H1 (cell line): ENCODE results near the gene MTCH1. TPM values are rescaled to one million over a fixed set of nuclear protein-coding genes. Genes with fewer than 3 reads are reported as not detected.

Source experiments
- CTCF ChIA-PET: fragments of 300-600 bp; sonication (Branson Sonifier 250); formaldehyde crosslinking; loops from one replicate; lab custom pipeline; 2021; ENCODE audit not compliant: partially characterized antibody; lab: Charles Lee
- POLR2A ChIA-PET: fragments of 300-600 bp; sonication (Branson Sonifier 250); formaldehyde crosslinking; loops from one replicate; lab custom pipeline; 2021; ENCODE audit warnings: inconsistent platforms; ENCODE audit not compliant: partially characterized antibody; lab: Charles Lee
- DNase-seq, 2 experiments: peaks; one replicate each; pipeline versions ENCODE4 v3.0.0 to v3.0.0-alpha.2; 2010 to 2022; ENCODE audit warnings: low spot score in 2 of 2, low read depth in 1 of 2, mixed read lengths in 1 of 2
- FAIRE-seq: peaks from 2 replicates; lab custom pipeline; 2011; peaks lifted over from hg19 to GRCh38; lab: Jason Lieb, UNC
- H2AFZ ChIP-seq: 2 replicates; pipeline ENCODE4 v1.8.1; 2012; ENCODE audit warnings: low read length, inconsistent platforms
- H2AK5ac ChIP-seq: 2 replicates; pipeline ENCODE4 v1.6.1; 2013; ENCODE audit warnings: low read depth, low read length
- H2BK120ac ChIP-seq: replicated peaks from 2 replicates; pipeline ENCODE3; 2013; ENCODE audit warnings: low read depth, low read length, inconsistent platforms
- H2BK12ac ChIP-seq: 2 replicates; pipeline ENCODE4 v1.6.1; 2013; ENCODE audit warnings: low read depth, low read length
- H2BK15ac ChIP-seq: 2 replicates; pipeline ENCODE4 v1.6.1; 2013; ENCODE audit warnings: low read length
- H2BK20ac ChIP-seq: 2 replicates; pipeline ENCODE4 v1.6.1; 2013; ENCODE audit warnings: low read length
- H2BK5ac ChIP-seq: 2 replicates; pipeline ENCODE4 v1.6.1; 2013; ENCODE audit warnings: low read depth, low read length
- H3K14ac ChIP-seq: 2 replicates; pipeline ENCODE4 v1.6.1; 2013; ENCODE audit warnings: inconsistent platforms; ENCODE audit not compliant: insufficient read length
- H3K18ac ChIP-seq: 2 replicates; pipeline ENCODE4 v1.6.1; 2013; ENCODE audit warnings: low read length; ENCODE audit errors: extremely low read depth
- H3K23ac ChIP-seq: 2 replicates; pipeline ENCODE4 v1.6.1; 2013; ENCODE audit warnings: inconsistent platforms; ENCODE audit not compliant: insufficient read length
- H3K23me2 ChIP-seq: 2 replicates; pipeline ENCODE4 v1.6.1; 2013; ENCODE audit warnings: low read depth, low read length
- H3K27ac ChIP-seq: 2 replicates; pipeline ENCODE4 v1.6.1; 2011; ENCODE audit warnings: low read depth, low read length, inconsistent platforms
- H3K27me3 ChIP-seq, 4 experiments: replicated peaks in 1 of 4; 1 replicate in 1 of 4; 2 replicates in 3 of 4; pipeline versions ENCODE4 v1.6.1 to v1.8.1; 2011 to 2013; ENCODE audit warnings: low read length in 3 of 4, mild to moderate bottlenecking in 3 of 4, inconsistent platforms in 2 of 4, mixed read lengths in 2 of 4, moderate library complexity in 1 of 4; ENCODE audit not compliant: control insufficient read depth in 3 of 4, insufficient read depth in 3 of 4; ENCODE audit errors: extremely low read depth in 1 of 4
- H3K36me3 ChIP-seq, 4 experiments: 2 replicates each; pipeline versions ENCODE4 v1.6.1 to v1.8.1; 2011 to 2013; ENCODE audit warnings: mild to moderate bottlenecking in 4 of 4, low read length in 3 of 4, moderate library complexity in 2 of 4, control low read depth in 1 of 4, inconsistent platforms in 1 of 4; ENCODE audit not compliant: insufficient read depth in 4 of 4, control insufficient read depth in 2 of 4
- H3K4ac ChIP-seq: replicated peaks from 2 replicates; pipeline ENCODE3; 2013; ENCODE audit warnings: low read length, low read depth, mixed read lengths, inconsistent platforms; ENCODE audit not compliant: insufficient read length
- H3K4me1 ChIP-seq, 4 experiments: replicated peaks in 1 of 4; 1 replicate in 1 of 4; 2 replicates in 3 of 4; pipeline versions ENCODE4 v1.6.1 to v1.8.1; 2011 to 2013; ENCODE audit warnings: low read length in 3 of 4, inconsistent platforms in 2 of 4, mixed read lengths in 1 of 4; ENCODE audit not compliant: insufficient read depth in 4 of 4, control insufficient read depth in 3 of 4
- H3K4me2 ChIP-seq, 2 experiments: 2 replicates each; pipeline versions ENCODE4 v1.6.1 to v1.8.1; 2011 to 2013; ENCODE audit warnings: low read depth in 2 of 2, low read length in 2 of 2, control low read depth in 1 of 2, inconsistent platforms in 1 of 2, mild to moderate bottlenecking in 1 of 2; ENCODE audit not compliant: insufficient read depth in 1 of 2
- H3K4me3 ChIP-seq, 4 experiments: fragments of 200-600, 300-600 bp in 1 of 4; sonication (generic), shearing (Covaris generic), sonication (Bioruptor Twin) in 1 of 4; 2 replicates each; pipeline versions ENCODE4 v1.5.1 to v1.8.1; 2011 to 2016; ENCODE audit warnings: low read length in 4 of 4, low read depth in 3 of 4, control low read depth in 2 of 4, inconsistent platforms in 2 of 4, mild to moderate bottlenecking in 2 of 4, mixed read lengths in 1 of 4, moderate library complexity in 1 of 4; ENCODE audit not compliant: insufficient read depth in 2 of 4; ENCODE audit errors: extremely low read depth in 1 of 4
- H3K56ac ChIP-seq: replicated peaks from 2 replicates; pipeline ENCODE3; 2013; ENCODE audit warnings: low read depth, mild to moderate bottlenecking, mixed read lengths, low read length, inconsistent platforms; ENCODE audit not compliant: insufficient read length
- H3K79me1 ChIP-seq: 2 replicates; pipeline ENCODE4 v1.6.1; 2013; ENCODE audit warnings: low read depth, low read length, control low read depth
- H3K79me2 ChIP-seq, 2 experiments: 2 replicates each; pipeline versions ENCODE4 v1.6.1 to v1.8.1; 2012 to 2013; ENCODE audit warnings: low read length in 2 of 2, mild to moderate bottlenecking in 2 of 2, inconsistent platforms in 1 of 2; ENCODE audit not compliant: insufficient read depth in 2 of 2, control insufficient read depth in 1 of 2
- H3K9ac ChIP-seq, 4 experiments: replicated peaks in 1 of 4; 1 replicate in 1 of 4; 2 replicates in 3 of 4; pipeline versions ENCODE4 v1.6.1 to v1.8.1; 2011 to 2013; ENCODE audit warnings: low read depth in 3 of 4, low read length in 3 of 4, control low read depth in 2 of 4, mild to moderate bottlenecking in 2 of 4, moderate library complexity in 2 of 4, inconsistent platforms in 1 of 4; ENCODE audit errors: extremely low read depth in 1 of 4
- H3K9me3 ChIP-seq, 2 experiments: 2 replicates each; pipeline versions ENCODE4 v1.6.1 to v1.8.1; 2012 to 2013; ENCODE audit warnings: mild to moderate bottlenecking in 2 of 2, moderate library complexity in 2 of 2, control low read depth in 1 of 2, inconsistent platforms in 1 of 2, low read depth in 1 of 2, low read length in 1 of 2, mixed read lengths in 1 of 2; ENCODE audit not compliant: insufficient read depth in 2 of 2
- H4K20me1 ChIP-seq, 2 experiments: replicated peaks in 1 of 2; 2 replicates each; pipeline versions ENCODE3 to v1.8.1; 2011 to 2013; ENCODE audit warnings: inconsistent platforms in 2 of 2, low read length in 2 of 2, mild to moderate bottlenecking in 1 of 2; ENCODE audit not compliant: insufficient read depth in 2 of 2, control insufficient read depth in 1 of 2
- H4K5ac ChIP-seq: 2 replicates; pipeline ENCODE4 v1.6.1; 2013; ENCODE audit warnings: low read length, low read depth, mixed read lengths, inconsistent platforms; ENCODE audit not compliant: insufficient read length
- H4K8ac ChIP-seq: 2 replicates; pipeline ENCODE4 v1.8.0; 2013; ENCODE audit warnings: mild to moderate bottlenecking, moderate library complexity, low read length, inconsistent platforms; ENCODE audit not compliant: insufficient read depth; ENCODE audit errors: extremely low read depth
- H4K91ac ChIP-seq: replicated peaks from 2 replicates; pipeline ENCODE3; 2013; ENCODE audit warnings: low read length, mixed read lengths, inconsistent platforms; ENCODE audit not compliant: insufficient read length
- WGBS, 2 experiments: shearing (Covaris generic) in 1 of 2; methylation state at CpG; one replicate each; pipeline versions ENCODE4 v1.1.6 to v1.1.7; 2013 to 2015; ENCODE audit warnings: low lambda C conversion rate in 2 of 2, mixed read lengths in 2 of 2, inconsistent platforms in 1 of 2, low coverage in 1 of 2, missing lambda C conversion rate in 1 of 2; ENCODE audit not compliant: insufficient replicate concordance in 2 of 2, insufficient coverage in 1 of 2, insufficient read length in 1 of 2; ENCODE audit errors: extremely low coverage in 1 of 2, missing lambda C conversion rate in 1 of 2; 5-methylcytosine and 5-hydroxymethylcytosine counted together
- polyA plus RNA-seq, 7 experiments: library from polyadenylated mRNA; depleted of rRNA in 3 of 7; stranded (reverse) in 5 of 7; unstranded in 2 of 7; fragments of >200 nt in 5 of 7; fragments of 200-250 nt in 2 of 7; gene quantifications; 1 replicate in 5 of 7; 2 replicates in 1 of 7; 4 replicates in 1 of 7; pipeline versions ENCODE4 v1.2.1 to v1.2.3, GENCODE V29; 2011 to 2013; ENCODE audit warnings: missing spikeins in 2 of 7, mixed read lengths in 2 of 7
- total RNA-seq: library from RNA; stranded (reverse); fragmentation: NEBNext Ultra II Directional; extraction: Animal tissue kit (Norgen Biotek cat#: 25700); gene quantifications from 2 replicates; pipeline ENCODE4 v1.2.1, GENCODE V29; 2021

The MTCH1 gene
- total and polyA plus RNA-seq, 2 of the 8 experiments (the other 6 are each of a cell fraction or from before 2014, with no cell fraction given): 169 to 214 TPM

- H3K4me1 ChIP-seq: peaks cover 0 to 5% (median 3%) of the 10 kb centered on the region in 4 experiments; a peak in 5 of 7 replicates
Observed at GRCh38 chr6:37020812-37021211, 34.8 kb upstream of the MTCH1 start.

More at GRCh38 chr6:37020812-37021211, 34.8 kb upstream of the MTCH1 start:
- no peak for DNase-seq
- Histone ChIP-seq H3K9ac (no peak overlapping the region), H3K18ac (no peak overlapping the region; the same call in 1 of the 2 replicates), H2BK5ac (no peak overlapping the region), H3K4me3 (no peak overlapping the region), H3K27ac (no peak overlapping the region), H2BK15ac (peak overlapping the region; percentile 1; the same call in 1 of the 2 replicates), H2BK20ac (no peak overlapping the region; the same call in 1 of the 2 replicates), H4K20me1 (peaks cover 0 to 3% of the 10 kb centered on the region in 2 experiments), H3K36me3 (no peaks in the 10 kb centered on the region), H4K91ac (peak overlapping the region; percentile 34), H3K27me3 (no peaks in the 10 kb centered on the region), H2BK120ac (no peak overlapping the region), H3K79me1 (no peaks in the 10 kb centered on the region), H3K9me3 (no peaks in the 10 kb centered on the region), H4K8ac (no peak overlapping the region), H3K23ac (no peak overlapping the region), H3K14ac (no peak overlapping the region), H2BK12ac (peak overlapping the region; percentile 7; the same call in 1 of the 2 replicates), H2AK5ac (peak overlapping the region; percentile 18), H3K56ac (no peak overlapping the region), H3K79me2 (no peaks in the 10 kb centered on the region), H3K4me2 (peak overlapping the region in 1 of 2 experiments; percentile 26; a peak in 1 of 4 replicates), H3K23me2 (no peaks in the 10 kb centered on the region), H2AFZ (no peak overlapping the region), H4K5ac (no peak overlapping the region), H3K4ac (no peak overlapping the region)
- ChIA-PET CTCF (interaction anchor here (0.7 to 28.1 kb wide), 30 partner anchors 8 to 303 kb away, joined by 3 to 866 read pairs (median 6); partner anchors contain the start of genes C6orf89, FGD2, MTCH1 and PI16), POLR2A (interaction anchor here (0.8 to 2.5 kb wide), 3 partner anchors 9 to 200 kb away, joined by 3 to 11 read pairs (median 4); no protein-coding TSS in a partner anchor)
- FAIRE-seq: no peak
- WGBS, 2 experiments: 88% methylated on average over 5 of the region's 5 CpGs; no CpG with 5 or more reads in 1 of the 2 experiments
